Measurements from ENCODE around the gene TECPR2. TPM values are rescaled to one million over a fixed set of nuclear protein-coding genes. Genes with fewer than 3 reads are reported as not detected.
"Not testable (repeated sequence)": the region's sequence is repeated elsewhere in the genome, so short reads cannot be mapped to it uniquely, and the experiment has no call there.

The TECPR2 gene
- total and polyA plus RNA-seq, 2 of the 13 experiments (the other 11 are each of a cell fraction or from before 2014, with no cell fraction given): 3.5 to 5.7 TPM

DNA sequence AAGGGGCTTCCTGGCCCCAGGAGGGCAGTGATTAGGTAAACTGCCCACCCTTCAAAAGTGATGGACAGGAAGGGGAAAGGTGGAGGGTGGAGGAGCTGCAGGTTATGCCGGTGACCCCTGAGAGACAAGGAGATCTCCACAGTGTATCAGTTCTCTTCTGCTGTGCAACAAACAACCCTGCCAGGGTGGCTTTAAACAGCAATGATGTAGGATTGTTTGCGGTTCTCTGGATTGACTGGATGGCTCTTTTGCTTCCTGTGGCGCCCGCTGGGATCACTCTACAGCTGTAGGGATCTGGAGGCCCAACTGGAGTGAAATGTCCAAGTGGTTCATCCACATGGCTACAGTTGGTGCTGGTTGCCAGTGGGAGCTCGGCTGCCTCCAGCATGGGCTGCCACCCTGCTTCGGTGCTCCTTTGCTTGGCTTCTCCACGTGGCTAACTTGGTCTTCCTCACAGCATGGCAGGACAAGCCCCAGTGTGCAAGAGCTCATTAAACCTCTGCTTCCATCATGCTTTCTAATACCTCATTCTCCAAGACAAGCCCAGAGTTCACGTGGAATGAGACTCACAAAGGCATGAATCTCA is 155.4 kb downstream of the TECPR2 start (continued):
- TF ChIP-seq, protein P1, sequence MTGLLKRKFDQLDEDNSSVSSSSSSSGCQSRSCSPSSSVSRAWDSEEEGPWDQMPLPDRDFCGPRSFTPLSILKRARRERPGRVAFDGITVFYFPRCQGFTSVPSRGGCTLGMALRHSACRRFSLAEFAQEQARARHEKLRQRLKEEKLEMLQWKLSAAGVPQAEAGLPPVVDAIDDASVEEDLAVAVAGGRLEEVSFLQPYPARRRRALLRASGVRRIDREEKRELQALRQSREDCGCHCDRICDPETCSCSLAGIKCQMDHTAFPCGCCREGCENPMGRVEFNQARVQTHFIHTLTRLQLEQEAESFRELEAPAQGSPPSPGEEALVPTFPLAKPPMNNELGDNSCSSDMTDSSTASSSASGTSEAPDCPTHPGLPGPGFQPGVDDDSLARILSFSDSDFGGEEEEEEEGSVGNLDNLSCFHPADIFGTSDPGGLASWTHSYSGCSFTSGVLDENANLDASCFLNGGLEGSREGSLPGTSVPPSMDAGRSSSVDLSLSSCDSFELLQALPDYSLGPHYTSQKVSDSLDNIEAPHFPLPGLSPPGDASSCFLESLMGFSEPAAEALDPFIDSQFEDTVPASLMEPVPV (CRISPR knock-in tag; IDR thresholded peaks at IDR 0.05): no peak
- TF ChIP-seq, protein P2, sequence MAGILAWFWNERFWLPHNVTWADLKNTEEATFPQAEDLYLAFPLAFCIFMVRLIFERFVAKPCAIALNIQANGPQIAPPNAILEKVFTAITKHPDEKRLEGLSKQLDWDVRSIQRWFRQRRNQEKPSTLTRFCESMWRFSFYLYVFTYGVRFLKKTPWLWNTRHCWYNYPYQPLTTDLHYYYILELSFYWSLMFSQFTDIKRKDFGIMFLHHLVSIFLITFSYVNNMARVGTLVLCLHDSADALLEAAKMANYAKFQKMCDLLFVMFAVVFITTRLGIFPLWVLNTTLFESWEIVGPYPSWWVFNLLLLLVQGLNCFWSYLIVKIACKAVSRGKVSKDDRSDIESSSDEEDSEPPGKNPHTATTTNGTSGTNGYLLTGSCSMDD (CRISPR knock-in tag; IDR thresholded peaks at IDR 0.05): no peak

DNA sequence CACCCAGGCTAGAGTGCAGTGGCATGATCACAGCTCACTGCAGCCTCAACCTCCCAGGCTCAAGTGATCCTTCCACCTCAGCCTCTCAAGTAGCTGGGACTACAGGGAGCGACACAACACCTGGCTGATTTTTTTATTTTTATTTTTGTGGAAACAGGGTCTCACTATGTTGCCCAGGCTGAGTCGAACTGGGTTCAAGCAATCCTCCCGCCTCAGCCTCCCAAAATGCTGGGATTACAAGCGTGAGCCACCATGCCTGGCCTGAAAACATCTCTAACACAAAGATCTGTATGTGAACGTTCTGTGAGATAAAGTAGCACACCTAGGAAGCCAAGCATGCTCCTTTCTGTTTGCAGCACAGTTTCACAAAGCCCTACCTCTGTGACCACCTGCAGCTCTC is 157.0 kb downstream of the TECPR2 start:
- BruUV-seq (replicated peaks): not testable (repeated sequence)

More for the DNA sequence above, 157.0 kb downstream of the TECPR2 start:
- H3K27me3 ChIP-seq (ENCODE audit: control insufficient read depth in 1 of 2, insufficient read depth in 2 of 2, low read length in 2 of 2); H3K4me3 ChIP-seq (replicated peaks in 1 of 3; ENCODE audit: insufficient read depth in 1 of 3, low read depth in 2 of 3, low read length in 3 of 3); H2AFZ ChIP-seq (ENCODE audit: low read length); H3K9me3 ChIP-seq (ENCODE audit: low read length); H3K9ac ChIP-seq (ENCODE audit: insufficient read depth, low read depth, low read length); DNase-seq (ENCODE audit: low spot score); FAIRE-seq; H3K79me2 ChIP-seq (ENCODE audit: insufficient read depth, low read length); CTCF ChIA-PET (ENCODE audit: low intra/inter-chr PET ratio, low total read pairs); H3K4me2 ChIP-seq (ENCODE audit: low read depth, low read length); POLR2A ChIA-PET; H3K36me3 ChIP-seq (replicated peaks in 1 of 2; ENCODE audit: control insufficient read depth in 1 of 2, insufficient read depth in 2 of 2, low read length in 2 of 2); H4K20me1 ChIP-seq (ENCODE audit: insufficient read depth, low read length); H3K27ac ChIP-seq (ENCODE audit: extremely low read length, insufficient read depth, low read length); ATAC-seq: not testable (repeated sequence)
- intact Hi-C loops (cut with micrococcal nuclease; ENCODE audit: unreplicated experiment): loop anchor here (5.0 kb wide), 2 partner anchors 163 to 202 kb away; partner anchors contain the start of gene ZNF839
- WGBS (ENCODE audit: low lambda C conversion rate): 51% methylated on average over 5 of the region's 5 CpGs
- H3K4me1 ChIP-seq (ENCODE audit: insufficient read depth, low read length): peaks cover 31% of the 10 kb centered on the region
- in situ Hi-C loops (cut with HindIII; ENCODE audit: extremely low pct_ligation_motif_present, low pct_unique_long_range_greater_than_20kb): loop anchor here (5.0 kb wide), 1 partner anchor 82 kb away; no protein-coding TSS in a partner anchor
